Endometrial microvascular endothelial cells (primary cell): ENCODE measurements around the gene CREBZF. TPM values are rescaled to one million over a fixed set of nuclear protein-coding genes. Genes with fewer than 3 reads are reported as not detected.
"Not testable (repeated sequence)": the region's sequence is repeated elsewhere in the genome, so short reads cannot be mapped to it uniquely, and the experiment has no call there.

Source experiments
- in situ Hi-C: cut with HindIII; loops from 2 replicates; pipeline ENCODE4 v1.10.0; 2017; ENCODE audit warnings: low sequenced_read_pairs, low pct_unique_long_range_greater_than_20kb; ENCODE audit errors: inconsistent ontology term
- total RNA-seq: library from RNA; depleted of rRNA; stranded (reverse); fragments of >200 nt; gene quantifications from one replicate; pipeline ENCODE4 v1.2.3, GENCODE V29; 2015; ENCODE audit errors: inconsistent ontology term

Gene CREBZF
- total RNA-seq, 1 donor from 2014 or later: 17.7 TPM

GRCh38 chr11:85634747-85635146, 30.2 kb downstream of the CREBZF start:
- in situ Hi-C loops: no loop called here

GRCh38 chr11:85628771-85629341, 36.1 kb downstream of the CREBZF start:
- in situ Hi-C loops: no loop called here

GRCh38 chr11:85627998-85628770, 36.7 kb downstream of the CREBZF start, which contains the start of gene TMEM126B:
Gene TMEM126B (plus strand): TSS chr11:85628593. CDS start chr11:85628608, 15 bp downstream.
- in situ Hi-C loops: no loop called here

GRCh38 chr11:85627332-85627997, 37.5 kb downstream of the CREBZF start, which contains the start of gene DLG2:
Gene DLG2 (minus strand): TSS chr11:85627344.
- in situ Hi-C loops: no loop called here

GRCh38 chr11:85626496-85626895, 38.4 kb downstream of the CREBZF start:
- in situ Hi-C loops: no loop called here

GRCh38 chr11:85620256-85620655, 44.7 kb downstream of the CREBZF start:
- in situ Hi-C loops: no loop called here

- in situ Hi-C loops: no loop called here
These were observed 45.4 kb downstream of the CREBZF start for GRCh38 chr11:85619499-85619898.

- in situ Hi-C loops: not testable (repeated sequence)
These were observed 53.3 kb downstream of the CREBZF start for GRCh38 chr11:85611643-85612042.

Other genes starting within 250 kb of the CREBZF start
- not detected for gene DLG2, start 37.8 kb downstream of the CREBZF start, total RNA-seq
- 64.1 TPM for gene TMEM126B, start 36.5 kb downstream of the CREBZF start, total RNA-seq
- gene TMEM126A, start 17.2 kb downstream of the CREBZF start, total RNA-seq: 46.6 TPM
- gene CCDC89, start 21.1 kb upstream of the CREBZF start, total RNA-seq: 0.46 TPM
- 2.1 TPM for gene SYTL2, start 146.0 kb upstream of the CREBZF start, total RNA-seq
- not detected for gene CCDC83, start 190.3 kb upstream of the CREBZF start, total RNA-seq